ENCODE measurements around the gene FBXO42.

DNA sequence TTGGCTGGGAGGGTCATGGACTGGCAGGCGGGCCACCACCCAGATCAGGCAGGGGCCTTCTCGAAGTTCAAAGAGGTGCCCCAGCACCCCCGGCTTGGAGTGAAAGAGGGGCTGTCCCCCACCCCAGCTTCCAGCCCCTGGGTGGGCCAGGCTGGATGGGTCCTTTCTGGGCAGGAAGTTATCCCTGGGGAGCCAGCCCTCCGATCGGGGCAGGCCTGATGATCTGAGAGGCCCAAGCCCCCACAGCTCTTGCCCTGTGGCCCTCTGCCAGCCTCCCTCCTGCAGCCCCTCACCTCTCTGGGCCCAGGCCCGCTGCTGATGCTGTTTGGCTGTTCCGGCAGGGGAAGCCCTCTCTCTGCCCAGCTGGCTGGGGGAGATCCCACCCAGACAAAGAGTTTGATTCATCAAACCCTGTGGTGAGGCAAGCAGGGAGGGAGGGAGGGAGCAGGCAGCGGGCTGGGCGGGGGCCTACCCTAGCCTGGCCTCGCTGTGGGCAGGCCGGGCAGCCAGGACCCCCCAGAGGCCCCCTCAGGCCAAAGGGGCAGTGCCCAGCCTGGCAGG is 142.4 kb downstream of the FBXO42 start:
- TF ChIP-seq CTCF (IDR thresholded peaks at IDR 0.05) = no peak
- TF ChIP-seq POLR2AphosphoS5 (IDR thresholded peaks at IDR 0.05) = no peak
- no peak for TF ChIP-seq POLR2A (IDR thresholded peaks at IDR 0.05)

Measured in upper lobe of left lung (tissue), 4 donors.